ENCODE results near the gene RAB11FIP5. TPM values are rescaled to one million over a fixed set of nuclear protein-coding genes. Genes with fewer than 3 reads are reported as not detected.

RAB11FIP5 gene
- total RNA-seq, 1 donor from 2014 or later: 3.5 TPM

GRCh38 chr2:73109431-73110167 is 3.1 kb downstream of the RAB11FIP5 start:
- intact Hi-C loops (cut with micrococcal nuclease): loop anchor here (5.0 kb wide), 4 partner anchors 123 to 1848 kb away; partner anchors contain the start of genes ALMS1, CCT7, EMX1 and POLE4
- H3K36me3 Mint-ChIP-seq (ENCODE audit: low read depth): no peaks in the 10 kb centered on the region
- ChIA-PET CTCF (no interaction called here), POLR2A (no interaction called here)
- H3K9me3 Mint-ChIP-seq: no peaks in the 10 kb centered on the region
- DNase-seq (no peak), ATAC-seq (ENCODE audit: low read depth) (no peak)
- no peaks in the 10 kb centered on the region for H3K27me3 Mint-ChIP-seq
- no peak overlapping the region for H3K27ac Mint-ChIP-seq
- peaks cover 11% of the 10 kb centered on the region for H3K4me1 Mint-ChIP-seq
- TF ChIP-seq, protein P1, sequence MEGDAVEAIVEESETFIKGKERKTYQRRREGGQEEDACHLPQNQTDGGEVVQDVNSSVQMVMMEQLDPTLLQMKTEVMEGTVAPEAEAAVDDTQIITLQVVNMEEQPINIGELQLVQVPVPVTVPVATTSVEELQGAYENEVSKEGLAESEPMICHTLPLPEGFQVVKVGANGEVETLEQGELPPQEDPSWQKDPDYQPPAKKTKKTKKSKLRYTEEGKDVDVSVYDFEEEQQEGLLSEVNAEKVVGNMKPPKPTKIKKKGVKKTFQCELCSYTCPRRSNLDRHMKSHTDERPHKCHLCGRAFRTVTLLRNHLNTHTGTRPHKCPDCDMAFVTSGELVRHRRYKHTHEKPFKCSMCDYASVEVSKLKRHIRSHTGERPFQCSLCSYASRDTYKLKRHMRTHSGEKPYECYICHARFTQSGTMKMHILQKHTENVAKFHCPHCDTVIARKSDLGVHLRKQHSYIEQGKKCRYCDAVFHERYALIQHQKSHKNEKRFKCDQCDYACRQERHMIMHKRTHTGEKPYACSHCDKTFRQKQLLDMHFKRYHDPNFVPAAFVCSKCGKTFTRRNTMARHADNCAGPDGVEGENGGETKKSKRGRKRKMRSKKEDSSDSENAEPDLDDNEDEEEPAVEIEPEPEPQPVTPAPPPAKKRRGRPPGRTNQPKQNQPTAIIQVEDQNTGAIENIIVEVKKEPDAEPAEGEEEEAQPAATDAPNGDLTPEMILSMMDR (IDR thresholded peaks at IDR 0.05): no peak
- H3K4me3 Mint-ChIP-seq: no peak overlapping the region

DNA sequence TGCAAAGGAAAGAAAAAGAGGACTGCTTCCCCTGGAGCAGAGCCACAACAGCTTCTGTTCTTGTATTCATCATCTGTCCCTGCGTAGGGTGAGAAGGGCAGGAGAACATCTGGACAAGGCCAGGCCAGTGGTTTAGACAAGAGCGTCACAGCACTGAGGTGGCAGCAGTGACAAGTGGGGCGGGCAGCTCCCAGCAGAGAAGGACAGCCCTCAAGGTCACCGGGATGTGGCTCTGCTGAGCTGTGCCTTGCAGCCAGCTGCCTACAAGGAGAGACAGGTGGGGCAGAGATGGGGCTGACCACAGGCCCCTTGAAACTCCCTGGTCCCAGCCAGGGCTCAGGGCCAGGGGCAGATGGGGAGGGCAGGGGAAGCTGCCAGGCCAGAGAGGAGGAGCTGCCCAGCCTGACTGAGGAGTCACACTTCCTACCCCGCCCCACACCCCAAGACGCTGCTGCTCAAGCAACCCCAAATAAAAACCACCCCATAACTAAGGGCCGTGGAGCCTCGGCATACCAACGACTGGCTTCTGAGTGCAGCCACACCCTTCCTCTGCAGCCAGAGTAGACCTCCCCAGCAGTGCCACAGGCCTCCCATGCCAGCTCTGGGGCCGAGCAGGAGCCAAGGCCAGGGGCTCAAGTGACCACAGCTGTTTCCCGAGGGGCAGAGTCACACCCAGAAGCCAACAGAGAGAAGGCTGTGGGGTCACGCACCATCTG is 5.4 kb downstream of the RAB11FIP5 start:
- POLR2A ChIA-PET: no interaction called here

DNA sequence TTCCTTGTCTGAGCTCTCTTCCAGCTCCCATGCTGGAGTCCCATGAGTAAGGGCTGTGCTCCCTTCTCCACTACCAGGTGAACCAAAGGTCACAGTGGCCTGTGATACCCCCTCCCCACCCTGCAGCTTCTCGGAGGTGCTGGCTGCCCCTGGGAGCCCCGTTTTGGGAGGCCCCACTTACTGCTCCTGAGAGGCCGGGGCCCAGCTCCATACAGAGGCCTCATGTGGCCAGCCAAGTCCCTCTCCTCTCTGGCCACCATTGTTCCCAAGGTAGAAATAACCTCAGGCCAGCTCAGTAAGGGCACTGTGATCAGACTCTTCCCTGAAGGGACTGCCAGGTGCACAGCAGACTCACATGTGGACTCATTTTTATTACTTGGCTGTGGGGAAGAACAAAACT is 6.0 kb downstream of the RAB11FIP5 start:
- H3K4me3 Mint-ChIP-seq: no peak overlapping the region
- H3K27me3 Mint-ChIP-seq: no peaks in the 10 kb centered on the region
- ChIA-PET POLR2A (no interaction called here), CTCF (no interaction called here)
- ATAC-seq (ENCODE audit: low read depth) (no peak), DNase-seq (no peak)
- intact Hi-C loops (cut with micrococcal nuclease): no loop called here
- H3K27ac Mint-ChIP-seq: no peak overlapping the region
- no peaks in the 10 kb centered on the region for H3K9me3 Mint-ChIP-seq
- TF ChIP-seq, protein P1 (IDR thresholded peaks at IDR 0.05): no peak
- H3K36me3 Mint-ChIP-seq (ENCODE audit: low read depth): no peaks in the 10 kb centered on the region
- peaks cover 8% of the 10 kb centered on the region for H3K4me1 Mint-ChIP-seq

More for the DNA sequence above, 5.4 kb downstream of the RAB11FIP5 start:
- H3K27ac Mint-ChIP-seq: no peak overlapping the region
- intact Hi-C loops (cut with micrococcal nuclease): no loop called here
- TF ChIP-seq, protein P1 (IDR thresholded peaks at IDR 0.05): no peak
- CTCF ChIA-PET: no interaction called here
- H3K27me3 Mint-ChIP-seq: no peaks in the 10 kb centered on the region
- ATAC-seq (ENCODE audit: low read depth): no peak
- H3K36me3 Mint-ChIP-seq (ENCODE audit: low read depth): no peaks in the 10 kb centered on the region
- H3K4me3 Mint-ChIP-seq: no peak overlapping the region
- H3K4me1 Mint-ChIP-seq: peaks cover 11% of the 10 kb centered on the region
- no peaks in the 10 kb centered on the region for H3K9me3 Mint-ChIP-seq
- no peak for DNase-seq

DNA sequence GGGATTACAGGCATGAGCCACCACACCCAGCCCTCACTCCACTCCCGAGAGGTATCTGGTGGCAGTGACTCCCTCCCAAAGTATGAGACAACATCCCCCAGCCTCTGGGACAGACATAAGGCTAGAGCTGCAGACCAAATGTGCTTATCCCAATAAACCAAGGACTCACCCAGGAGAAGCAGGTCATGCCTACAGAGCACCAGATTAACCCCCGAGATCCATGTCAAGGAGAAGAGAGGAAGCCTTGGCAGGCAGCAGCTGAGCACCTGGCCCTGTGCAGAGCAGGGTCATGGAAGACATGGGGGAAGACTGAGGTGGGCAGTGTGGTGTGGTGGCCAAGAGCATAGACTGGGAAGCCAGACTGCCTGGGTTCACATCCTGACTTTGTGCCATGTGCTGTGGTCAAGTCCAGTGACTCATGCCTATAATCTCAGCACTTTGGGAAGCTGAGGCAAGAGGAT is 7.2 kb downstream of the RAB11FIP5 start:
- TF ChIP-seq, protein P1 (IDR thresholded peaks at IDR 0.05): no peak
- CTCF ChIA-PET: no interaction called here
- ATAC-seq (ENCODE audit: low read depth) (no peak), DNase-seq (no peak)
- Mint-ChIP-seq H3K27me3 (no peaks in the 10 kb centered on the region), H3K4me1 (no peaks in the 10 kb centered on the region), H3K4me3 (no peak overlapping the region), H3K27ac (no peak overlapping the region), H3K9me3 (no peaks in the 10 kb centered on the region), H3K36me3 (ENCODE audit: low read depth) (no peaks in the 10 kb centered on the region)
- POLR2A ChIA-PET: no interaction called here
- intact Hi-C loops (cut with micrococcal nuclease): no loop called here

DNA sequence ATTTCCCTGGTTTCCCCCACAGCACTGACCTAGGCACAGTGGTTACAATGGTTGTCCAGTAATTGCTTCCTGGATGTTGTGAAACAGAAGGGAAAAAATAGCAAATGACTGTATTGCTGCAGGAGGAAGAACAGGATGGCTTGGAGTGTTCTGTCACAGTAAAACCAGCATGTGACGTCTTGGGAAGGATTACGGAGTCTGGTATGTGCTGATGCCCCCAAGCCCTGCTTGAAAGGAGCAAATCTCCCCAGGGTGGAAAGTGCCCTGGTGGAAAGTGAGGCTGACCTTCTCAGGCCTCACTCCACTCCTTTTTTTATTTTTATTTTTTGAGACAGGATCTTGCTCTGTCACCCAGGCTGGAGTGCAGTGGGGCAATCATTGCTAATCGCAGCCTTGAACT is 7.8 kb downstream of the RAB11FIP5 start:
- Mint-ChIP-seq H3K36me3 (ENCODE audit: low read depth) (no peaks in the 10 kb centered on the region), H3K27ac (no peak overlapping the region), H3K27me3 (no peaks in the 10 kb centered on the region), H3K4me3 (no peak overlapping the region), H3K9me3 (no peaks in the 10 kb centered on the region), H3K4me1 (no peaks in the 10 kb centered on the region)
- ATAC-seq (ENCODE audit: low read depth): no peak
- intact Hi-C loops (cut with micrococcal nuclease): no loop called here
- POLR2A ChIA-PET: no interaction called here
- CTCF ChIA-PET: no interaction called here
- no peak for DNase-seq
- TF ChIP-seq, protein P1 (IDR thresholded peaks at IDR 0.05): no peak
